PFSK-1 (cell line): ENCODE measurements around the gene PYROXD2.

ENCODE experiments used
- FOXP2 ChIP-seq: optimal IDR thresholded peaks from 2 replicates; pipeline ENCODE3; 2011; ENCODE audit warnings: borderline replicate concordance, control low read depth, inconsistent platforms; ENCODE audit not compliant: insufficient read depth; ENCODE audit errors: extremely low read length, extremely low read depth
- POLR2AphosphoS5 ChIP-seq: IDR thresholded peaks from 2 replicates; pipeline ENCODE4 v1.6.1; 2012; ENCODE audit warnings: low read depth, mild to moderate bottlenecking, control low read depth, low read length, moderate library complexity
- REST ChIP-seq, 2 experiments: IDR thresholded peaks; 2 replicates each; pipeline versions ENCODE4 v1.6.1 to v1.8.0; 2011 to 2012; ENCODE audit warnings: low read depth in 2 of 2, low read length in 2 of 2, control low read depth in 1 of 2, inconsistent platforms in 1 of 2, mild to moderate bottlenecking in 1 of 2, moderate library complexity in 1 of 2; ENCODE audit not compliant: insufficient read depth in 1 of 2
- SIN3A ChIP-seq: IDR thresholded peaks from 2 replicates; pipeline ENCODE4 v1.6.1; 2012; ENCODE audit warnings: mild to moderate bottlenecking, low read length, moderate library complexity, borderline replicate concordance; ENCODE audit not compliant: insufficient read depth
- TAF1 ChIP-seq: IDR thresholded peaks from 2 replicates; pipeline ENCODE4 v1.6.1; 2012; ENCODE audit warnings: low read length, control low read depth, borderline replicate concordance; ENCODE audit not compliant: insufficient read depth

PYROXD2 gene

DNA sequence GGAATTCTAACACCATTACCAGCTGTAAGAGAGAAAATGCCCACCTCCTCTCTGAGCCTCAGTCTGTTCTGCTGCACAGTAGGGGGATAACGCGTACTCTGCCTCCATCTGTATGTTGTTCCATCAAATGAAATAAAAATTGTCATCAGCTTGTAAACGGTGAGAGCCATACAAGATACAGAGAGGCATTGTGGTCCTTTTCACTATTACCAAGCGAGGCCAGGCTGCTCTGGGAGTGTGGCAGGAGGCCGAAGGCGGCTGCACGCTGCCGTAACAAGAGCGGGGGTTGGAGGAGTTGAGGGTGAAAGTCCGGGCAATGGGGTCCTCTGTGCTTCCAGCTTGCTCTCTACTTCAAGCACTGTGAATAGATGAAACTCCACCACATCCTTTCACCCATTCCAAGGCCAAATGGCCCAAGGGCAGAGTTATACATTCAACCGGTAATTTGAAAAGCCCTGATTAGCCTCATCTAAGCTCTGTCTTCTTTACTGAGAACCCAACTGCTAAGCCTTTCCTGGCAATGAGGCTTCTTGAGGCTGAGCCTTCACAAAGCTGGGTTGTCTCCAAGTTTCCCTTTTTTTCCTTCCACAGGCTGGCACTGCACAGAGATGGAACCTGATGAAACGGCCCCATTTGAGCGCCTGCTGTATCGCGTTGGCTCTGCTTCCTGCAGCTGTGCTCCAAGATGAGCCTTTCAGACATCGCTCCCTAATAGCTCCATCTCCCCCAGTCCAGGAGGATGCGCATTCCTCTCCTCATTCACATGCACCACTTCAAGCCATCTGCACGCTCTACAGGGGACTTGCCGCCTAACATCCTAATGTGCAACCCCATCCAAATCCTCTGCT is 47.2 kb downstream of the PYROXD2 start:
- TF ChIP-seq SIN3A = no peak
- TF ChIP-seq POLR2AphosphoS5 = no peak
- TF ChIP-seq REST (IDR thresholded peaks at IDR 0.05; ENCODE audit: insufficient read depth in 1 of 2, low read depth in 2 of 2, low read length in 2 of 2) = no peak
- no peak for TF ChIP-seq TAF1
- no peak for TF ChIP-seq FOXP2

DNA sequence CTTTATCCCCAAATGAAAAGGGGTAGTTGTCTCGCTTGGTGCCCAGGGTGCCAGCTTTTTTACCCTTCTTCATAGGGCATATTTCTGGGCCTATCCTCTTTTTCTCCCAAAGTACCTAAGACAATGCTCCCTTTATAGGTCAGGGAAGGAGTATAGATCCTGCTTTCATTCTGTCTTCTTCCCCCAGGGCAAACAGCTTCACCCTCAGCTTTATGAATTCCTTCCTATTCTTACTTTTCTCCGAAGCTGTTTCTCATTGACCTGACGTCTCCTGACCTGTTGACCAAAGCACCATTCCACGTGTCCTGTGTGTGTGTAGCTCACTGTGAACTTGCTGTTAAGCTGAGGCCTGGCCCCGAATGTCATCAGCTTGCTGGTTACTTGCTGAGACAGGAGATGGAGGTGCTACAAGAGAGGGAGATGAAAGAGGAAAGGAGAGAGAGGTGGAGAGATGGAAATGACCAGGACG is 48.9 kb downstream of the PYROXD2 start:
- TF ChIP-seq FOXP2 (no peak), SIN3A (no peak)

- no peak for TF ChIP-seq TAF1
- TF ChIP-seq FOXP2 = no peak
- no peak for TF ChIP-seq POLR2AphosphoS5
- TF ChIP-seq SIN3A = no peak
- no peak for TF ChIP-seq REST (IDR thresholded peaks at IDR 0.05; ENCODE audit: insufficient read depth in 1 of 2, low read depth in 2 of 2, low read length in 2 of 2)
These were observed 49.4 kb downstream of the PYROXD2 start for GRCh38 chr10:98365406-98366061.

DNA sequence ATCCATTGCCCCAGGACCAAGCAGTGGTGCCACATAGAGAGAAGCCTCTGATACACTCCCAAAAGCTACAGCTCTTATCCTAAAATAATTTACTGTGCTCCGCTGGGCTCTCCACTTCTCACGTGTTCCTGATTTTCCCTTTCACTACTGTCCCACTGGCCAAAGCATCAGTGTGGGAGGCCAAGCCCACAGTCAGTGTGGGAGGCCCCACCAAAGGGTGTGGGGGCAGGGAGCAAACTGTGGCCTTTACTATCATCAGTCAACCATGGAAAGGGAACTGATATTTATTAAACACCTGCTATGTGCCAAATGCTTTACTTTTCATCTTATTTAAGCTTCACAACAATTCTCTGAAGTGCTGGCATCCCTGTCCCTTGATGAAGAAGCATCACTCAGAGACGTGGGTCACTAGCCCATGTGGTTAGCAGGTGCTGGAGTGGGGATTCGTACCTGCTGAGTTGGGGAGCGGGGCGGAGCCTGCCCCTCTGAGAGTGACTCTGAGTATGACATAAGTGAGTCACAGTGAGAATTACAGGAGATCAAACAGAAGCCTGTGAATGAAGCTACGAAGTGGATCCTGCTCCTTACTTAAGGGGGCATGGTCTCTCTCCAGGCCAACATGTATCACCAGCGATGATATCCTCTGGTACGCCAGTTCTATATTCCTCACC is 50.4 kb downstream of the PYROXD2 start:
- no peak for TF ChIP-seq TAF1
- TF ChIP-seq SIN3A = no peak
- no peak for TF ChIP-seq FOXP2
- TF ChIP-seq POLR2AphosphoS5 = no peak
- no peak for TF ChIP-seq REST (IDR thresholded peaks at IDR 0.05; ENCODE audit: insufficient read depth in 1 of 2, low read depth in 2 of 2, low read length in 2 of 2)

DNA sequence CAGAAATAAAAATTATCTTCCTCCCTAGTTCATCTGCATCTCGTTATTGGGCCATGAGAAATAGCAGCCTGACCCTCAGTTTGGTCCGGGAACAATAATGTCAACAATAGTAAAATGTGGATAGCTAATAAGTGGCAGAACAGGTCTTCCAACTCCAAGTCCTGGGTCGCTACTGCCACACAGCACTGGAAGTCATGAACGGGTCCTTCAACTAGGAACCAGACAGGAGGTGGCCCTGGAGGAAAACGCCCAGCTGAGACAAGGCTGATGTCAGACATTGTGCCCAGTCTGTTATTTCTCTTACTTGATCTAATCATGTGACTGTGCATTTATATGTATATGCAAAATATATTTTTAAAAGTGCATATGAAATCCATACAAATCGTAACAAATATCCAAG is 51.8 kb downstream of the PYROXD2 start:
- TF ChIP-seq SIN3A = no peak
- TF ChIP-seq REST (IDR thresholded peaks at IDR 0.05; ENCODE audit: insufficient read depth in 1 of 2, low read depth in 2 of 2, low read length in 2 of 2) = no peak
- no peak for TF ChIP-seq POLR2AphosphoS5
- TF ChIP-seq TAF1 = no peak
- TF ChIP-seq FOXP2 = no peak
